Measurements from ENCODE around the gene STARD7.
A peak's percentile ranks its signal among the peaks of the same experiment; 100 is the strongest.

The STARD7 gene

DNA sequence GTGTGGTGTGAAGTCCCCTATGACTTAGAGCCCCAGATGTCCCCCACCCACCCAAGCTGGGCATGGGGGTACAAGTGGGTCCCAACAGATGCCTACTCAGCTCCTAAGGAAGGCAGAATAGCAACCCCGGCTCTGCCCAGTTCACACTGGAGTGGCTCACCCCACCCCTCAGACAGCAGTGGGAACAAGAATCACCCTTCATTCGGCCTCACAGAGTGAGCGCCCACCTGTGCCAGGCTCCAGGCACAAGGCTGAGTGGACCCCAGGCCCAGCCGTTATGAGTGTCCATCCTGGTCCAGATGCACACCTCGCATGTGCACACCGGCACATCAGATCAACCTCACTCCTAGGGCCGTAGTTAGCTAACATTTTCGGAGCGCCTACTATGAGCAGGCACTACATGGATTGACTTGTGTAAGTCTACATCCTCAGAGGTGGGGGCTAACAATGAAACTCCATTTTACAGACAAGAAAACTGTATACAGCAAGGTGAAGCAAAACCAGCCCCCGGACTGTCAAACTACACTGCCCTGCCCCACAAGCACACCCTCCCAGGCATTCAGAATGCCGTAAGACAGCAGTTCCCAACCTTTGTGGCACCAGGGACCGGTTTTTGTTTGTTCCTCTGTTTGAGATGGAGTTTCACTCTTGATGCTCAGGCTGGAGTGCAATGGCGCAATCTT is 67.5 kb downstream of the STARD7 start:
- TF ChIP-seq, protein P1, sequence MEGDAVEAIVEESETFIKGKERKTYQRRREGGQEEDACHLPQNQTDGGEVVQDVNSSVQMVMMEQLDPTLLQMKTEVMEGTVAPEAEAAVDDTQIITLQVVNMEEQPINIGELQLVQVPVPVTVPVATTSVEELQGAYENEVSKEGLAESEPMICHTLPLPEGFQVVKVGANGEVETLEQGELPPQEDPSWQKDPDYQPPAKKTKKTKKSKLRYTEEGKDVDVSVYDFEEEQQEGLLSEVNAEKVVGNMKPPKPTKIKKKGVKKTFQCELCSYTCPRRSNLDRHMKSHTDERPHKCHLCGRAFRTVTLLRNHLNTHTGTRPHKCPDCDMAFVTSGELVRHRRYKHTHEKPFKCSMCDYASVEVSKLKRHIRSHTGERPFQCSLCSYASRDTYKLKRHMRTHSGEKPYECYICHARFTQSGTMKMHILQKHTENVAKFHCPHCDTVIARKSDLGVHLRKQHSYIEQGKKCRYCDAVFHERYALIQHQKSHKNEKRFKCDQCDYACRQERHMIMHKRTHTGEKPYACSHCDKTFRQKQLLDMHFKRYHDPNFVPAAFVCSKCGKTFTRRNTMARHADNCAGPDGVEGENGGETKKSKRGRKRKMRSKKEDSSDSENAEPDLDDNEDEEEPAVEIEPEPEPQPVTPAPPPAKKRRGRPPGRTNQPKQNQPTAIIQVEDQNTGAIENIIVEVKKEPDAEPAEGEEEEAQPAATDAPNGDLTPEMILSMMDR (conservative IDR thresholded peaks at IDR 0.05) = no peak
- TF ChIP-seq ZFX (IDR thresholded peaks at IDR 0.05) = no peak
- no peak overlapping the region for H3K27ac ChIP-seq

DNA sequence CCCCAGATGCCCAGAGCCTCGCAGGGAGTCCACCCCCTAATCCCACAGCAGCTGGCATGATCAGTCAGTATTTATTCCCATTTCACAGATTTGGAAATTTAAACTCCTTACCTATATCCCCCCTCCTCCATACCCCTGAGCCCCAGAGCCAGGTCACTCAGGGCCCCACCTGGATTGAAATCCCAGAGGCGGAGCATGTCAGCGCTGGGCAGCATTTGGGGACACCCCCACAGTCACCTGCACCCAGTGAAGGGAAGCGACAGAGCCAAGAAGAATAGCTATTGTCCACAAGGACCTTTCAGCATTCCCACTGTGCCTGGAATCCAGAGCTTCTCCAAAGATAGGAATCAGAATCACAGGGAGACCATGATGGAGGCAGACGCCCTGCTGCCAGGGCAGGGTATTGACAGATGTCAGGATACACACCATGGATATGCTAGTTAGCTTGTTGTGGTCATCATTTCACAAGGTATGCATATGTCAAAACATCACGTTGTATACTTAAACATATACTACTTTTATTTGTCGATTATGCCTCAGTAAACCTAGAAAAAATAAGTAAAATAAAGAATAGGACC is 69.4 kb downstream of the STARD7 start:
- no peak for TF ChIP-seq ZFX (IDR thresholded peaks at IDR 0.05)
- TF ChIP-seq, protein P1 (conservative IDR thresholded peaks at IDR 0.05) = no peak
- H3K27ac ChIP-seq = peak overlapping the region; percentile 4; the same call in 1 of the 2 replicates

DNA sequence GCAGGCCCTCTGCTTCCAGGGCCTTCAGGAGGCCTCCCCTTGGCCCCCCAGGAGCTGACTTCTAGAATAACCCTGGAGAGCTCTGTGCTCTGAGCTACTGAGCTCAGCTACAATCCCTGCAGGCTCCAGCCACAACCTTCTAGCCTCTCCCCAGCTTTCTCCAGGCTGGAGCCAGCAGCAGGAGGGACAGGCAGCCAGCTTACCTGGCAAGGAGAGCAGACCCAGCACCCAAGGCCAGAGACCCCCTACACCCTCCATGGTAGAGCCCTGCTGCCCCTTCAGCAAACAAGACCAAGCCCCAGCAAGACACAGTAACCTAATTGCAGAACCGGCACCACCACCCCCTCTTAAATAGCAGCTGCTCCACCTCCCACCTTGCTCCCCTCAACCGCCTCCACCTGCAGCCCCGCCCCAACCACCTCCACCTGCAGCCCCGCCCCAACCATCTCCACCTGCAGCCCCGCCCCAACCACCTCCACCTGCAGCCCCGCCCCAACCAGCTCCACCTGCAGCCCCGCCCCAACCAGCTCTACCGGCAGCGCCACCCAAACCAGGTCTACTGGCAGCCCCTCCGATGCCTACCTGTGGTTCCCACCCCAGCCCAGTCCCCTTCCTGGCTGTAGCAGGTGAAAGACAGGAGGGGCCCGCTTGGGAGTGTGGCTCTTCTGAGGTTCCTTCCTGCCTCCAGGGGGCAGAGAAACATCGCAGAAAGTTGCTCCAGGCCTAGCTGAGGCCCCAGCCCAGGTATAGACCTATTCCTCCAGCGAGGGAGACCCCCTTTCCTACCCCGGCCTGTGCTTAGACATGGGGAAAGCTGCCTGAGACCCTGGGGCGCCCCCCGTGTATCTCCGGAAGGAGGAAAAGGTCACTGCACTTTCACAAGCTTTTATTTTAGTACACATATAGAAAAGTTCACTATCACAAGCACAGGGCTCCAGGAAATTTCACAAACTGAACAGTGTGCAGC is 70.2 kb downstream of the STARD7 start, which contains the start of gene ASTL:
ASTL (minus strand) TSS at position 324 of the 967 bp plus-strand sequence; CDS start at position 258, 66 bp downstream.
- TF ChIP-seq ZFX (IDR thresholded peaks at IDR 0.05) = no peak
- TF ChIP-seq, protein P1 (conservative IDR thresholded peaks at IDR 0.05) = no peak; the same call in 1 of the 2 replicates
- H3K27ac ChIP-seq = peak within 1 kb of the TSS; percentile 4; the same call in 1 of the 2 replicates

DNA sequence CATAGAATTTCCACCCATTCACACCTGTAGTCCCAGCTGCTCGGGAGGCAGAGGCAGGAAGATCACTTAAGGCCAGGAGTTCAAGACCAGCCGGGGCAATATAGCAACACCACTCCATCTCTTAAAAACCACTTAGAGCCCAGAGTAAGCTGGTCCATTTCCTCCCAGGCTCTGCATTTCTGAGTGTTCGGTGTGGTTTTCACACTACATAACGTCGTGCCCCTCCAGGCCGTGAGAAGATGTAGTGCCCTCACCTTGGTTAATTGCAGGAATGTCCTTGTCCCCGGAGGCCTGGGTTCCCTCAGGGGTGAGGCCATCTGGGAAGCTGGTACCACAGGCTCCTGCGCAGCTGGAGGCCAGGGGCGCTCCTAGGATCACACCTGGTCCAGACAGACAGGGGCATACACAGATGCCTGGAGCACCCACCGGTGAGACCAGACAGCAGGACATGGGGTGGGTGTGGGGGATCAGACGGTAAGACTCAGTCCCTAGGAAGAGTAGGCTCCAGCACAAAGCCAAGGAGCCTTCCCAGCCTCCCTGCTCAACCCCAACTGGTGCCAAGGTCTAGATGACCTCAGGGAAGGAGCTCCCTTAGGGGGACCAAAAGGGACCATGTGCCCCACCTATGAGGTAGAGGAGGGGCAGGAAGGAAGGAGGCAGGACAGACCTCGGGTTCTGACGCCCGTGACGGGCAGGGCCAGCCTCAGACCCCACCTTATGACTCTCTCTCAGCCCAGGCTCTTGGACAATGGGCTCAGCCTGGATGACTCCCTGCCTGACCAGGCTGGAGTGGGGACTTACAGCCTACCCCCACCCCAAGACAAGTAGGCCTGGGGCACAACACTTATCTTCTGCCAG is 71.1 kb downstream of the STARD7 start:
- no peak overlapping the region for H3K27ac ChIP-seq

DNA sequence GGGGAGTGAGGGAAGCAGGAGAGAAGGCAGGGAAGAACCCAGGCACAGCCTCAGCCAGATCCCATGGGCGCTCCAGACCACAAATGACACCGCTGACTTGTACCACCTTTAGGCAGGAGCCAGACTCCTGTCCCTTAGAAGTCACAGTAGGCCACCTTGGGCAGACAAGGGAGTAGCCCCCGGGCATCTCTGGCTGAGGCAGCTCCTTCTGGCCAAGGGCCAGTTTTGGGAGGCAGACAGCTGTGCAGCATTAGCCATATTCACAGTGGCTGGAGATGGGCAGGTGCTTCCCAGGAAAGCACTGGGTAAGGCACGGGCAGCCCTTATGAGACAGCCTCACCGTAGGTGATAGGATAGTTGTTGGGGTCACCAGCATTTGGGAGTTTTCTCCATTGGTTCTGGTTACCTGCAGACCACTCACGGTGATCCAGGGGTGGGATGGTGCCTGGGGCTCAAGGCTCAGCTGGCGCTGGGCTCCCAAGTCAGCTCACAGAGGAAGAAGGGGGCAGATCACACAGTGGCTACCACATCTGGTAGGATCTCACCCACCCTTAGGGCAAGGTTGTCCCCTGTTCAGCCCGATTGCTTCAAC is 72.4 kb downstream of the STARD7 start:
- no peak for TF ChIP-seq ZFX (IDR thresholded peaks at IDR 0.05)
- TF ChIP-seq, protein P1 (conservative IDR thresholded peaks at IDR 0.05) = no peak
- no peak overlapping the region for H3K27ac ChIP-seq

More for the DNA sequence above, 71.1 kb downstream of the STARD7 start:
- TF ChIP-seq, protein P1 (conservative IDR thresholded peaks at IDR 0.05) = no peak
- TF ChIP-seq ZFX (IDR thresholded peaks at IDR 0.05) = no peak

DNA sequence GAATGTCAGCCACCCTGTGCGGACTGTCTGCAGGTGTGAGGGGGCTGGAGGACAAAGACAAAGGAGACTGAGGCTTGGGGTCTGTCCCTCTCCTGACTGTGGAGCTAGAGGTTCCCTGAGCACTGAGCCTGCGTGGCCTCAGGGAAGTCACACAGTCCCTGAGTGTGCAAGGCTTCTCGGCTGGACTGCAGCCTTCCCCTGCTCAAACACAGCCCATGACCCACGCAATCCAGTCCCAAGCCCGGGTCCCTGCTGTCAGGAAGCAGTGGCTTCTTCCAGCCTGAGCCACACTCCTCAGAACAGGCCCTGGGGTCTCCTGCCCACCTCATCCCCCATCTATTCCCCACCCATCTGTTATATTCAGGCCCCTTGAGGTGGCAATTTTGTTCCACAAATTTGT is 73.0 kb downstream of the STARD7 start:
- no peak overlapping the region for H3K27ac ChIP-seq
- no peak for TF ChIP-seq ZFX (IDR thresholded peaks at IDR 0.05)

All from C4-2B (cell line).